Measurements from ENCODE around the gene ATP9B.

DNA sequence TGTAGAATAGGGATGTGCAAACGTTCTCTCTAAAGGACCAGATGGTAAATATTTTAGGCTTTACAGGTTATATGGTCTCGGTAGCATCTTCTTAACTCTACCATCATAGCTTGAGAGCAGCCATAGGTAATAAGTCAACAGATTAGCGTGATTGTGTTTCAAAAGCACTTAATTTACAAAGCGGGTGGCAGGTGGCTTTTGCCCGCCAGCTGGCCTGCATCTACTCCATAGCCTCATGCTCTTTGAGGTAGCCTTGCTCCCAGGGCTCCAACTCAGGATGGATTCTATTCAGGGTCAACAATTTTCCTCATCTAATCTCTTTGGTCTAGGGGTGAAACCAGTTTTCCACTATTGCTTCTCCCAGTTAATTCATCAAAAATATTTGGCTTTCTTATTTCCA lies 5.0 kb upstream of the ATP9B start:
- no peak for TF ChIP-seq POLR2A (IDR thresholded peaks at IDR 0.05)
- TF ChIP-seq, protein P1, sequence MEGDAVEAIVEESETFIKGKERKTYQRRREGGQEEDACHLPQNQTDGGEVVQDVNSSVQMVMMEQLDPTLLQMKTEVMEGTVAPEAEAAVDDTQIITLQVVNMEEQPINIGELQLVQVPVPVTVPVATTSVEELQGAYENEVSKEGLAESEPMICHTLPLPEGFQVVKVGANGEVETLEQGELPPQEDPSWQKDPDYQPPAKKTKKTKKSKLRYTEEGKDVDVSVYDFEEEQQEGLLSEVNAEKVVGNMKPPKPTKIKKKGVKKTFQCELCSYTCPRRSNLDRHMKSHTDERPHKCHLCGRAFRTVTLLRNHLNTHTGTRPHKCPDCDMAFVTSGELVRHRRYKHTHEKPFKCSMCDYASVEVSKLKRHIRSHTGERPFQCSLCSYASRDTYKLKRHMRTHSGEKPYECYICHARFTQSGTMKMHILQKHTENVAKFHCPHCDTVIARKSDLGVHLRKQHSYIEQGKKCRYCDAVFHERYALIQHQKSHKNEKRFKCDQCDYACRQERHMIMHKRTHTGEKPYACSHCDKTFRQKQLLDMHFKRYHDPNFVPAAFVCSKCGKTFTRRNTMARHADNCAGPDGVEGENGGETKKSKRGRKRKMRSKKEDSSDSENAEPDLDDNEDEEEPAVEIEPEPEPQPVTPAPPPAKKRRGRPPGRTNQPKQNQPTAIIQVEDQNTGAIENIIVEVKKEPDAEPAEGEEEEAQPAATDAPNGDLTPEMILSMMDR (IDR thresholded peaks at IDR 0.05): no peak
